IPS DF 6.9 (cell line): Measurements from ENCODE around the gene GNB1.

Source experiments
- DNase-seq: peaks from one replicate; pipeline ENCODE4 v3.0.0-alpha.2; 2013; ENCODE audit warnings: low read depth, low spot score
- H3K27ac ChIP-seq: one replicate; pipeline ENCODE4 v1.5.1; 2013; ENCODE audit warnings: low read length, control low read depth
- H3K27me3 ChIP-seq: 2 replicates; pipeline ENCODE4 v1.6.1; 2013; ENCODE audit warnings: mild to moderate bottlenecking, low read length; ENCODE audit not compliant: control insufficient read depth, insufficient read depth
- H3K36me3 ChIP-seq: 2 replicates; pipeline ENCODE4 v1.6.1; 2013; ENCODE audit warnings: low read length; ENCODE audit not compliant: control insufficient read depth, insufficient read depth
- H3K4me1 ChIP-seq: 2 replicates; pipeline ENCODE4 v1.6.1; 2013; ENCODE audit warnings: low read length; ENCODE audit not compliant: control insufficient read depth, insufficient read depth
- H3K4me3 ChIP-seq: 2 replicates; pipeline ENCODE4 v1.5.1; 2013; ENCODE audit warnings: mild to moderate bottlenecking, low read length
- H3K9me3 ChIP-seq: 2 replicates; pipeline ENCODE4 v1.6.1; 2013; ENCODE audit warnings: low read length, inconsistent platforms; ENCODE audit not compliant: control insufficient read depth, insufficient read depth
- WGBS: extraction: QIAGEN DNeasy Blood & Tissue Kit; methylation state at CpG from one replicate; pipeline ENCODE4 v1.1.7; 2013; ENCODE audit warnings: mixed read lengths, missing lambda C conversion rate; ENCODE audit not compliant: insufficient read length, insufficient coverage; 5-methylcytosine and 5-hydroxymethylcytosine counted together

GNB1 gene

DNA sequence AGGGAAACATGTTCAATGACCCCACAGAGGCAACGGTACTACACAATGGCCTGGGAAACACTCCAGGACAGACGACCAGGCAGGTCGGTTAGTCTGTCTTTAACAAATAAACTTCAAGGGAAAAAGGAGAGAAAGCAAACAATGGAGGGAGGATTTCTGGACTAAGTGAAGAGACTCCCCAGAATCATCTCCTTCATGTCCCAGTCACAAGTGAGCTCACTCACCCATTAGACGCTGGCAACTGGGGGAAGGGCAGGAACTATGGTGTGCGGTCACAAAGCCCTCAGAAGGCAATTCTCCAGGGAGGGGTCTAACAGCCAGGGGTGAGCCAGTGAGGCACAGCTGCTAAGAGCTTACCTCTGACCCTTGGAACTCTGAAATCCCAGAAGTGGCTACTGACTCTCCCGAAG, 57.0 kb downstream of the GNB1 start:
- H3K4me1 ChIP-seq, result no peaks in the 10 kb centered on the region
- H3K36me3 ChIP-seq, result peaks cover 4% of the 10 kb centered on the region; the same call in 1 of the 2 replicates
- H3K27me3 ChIP-seq, result no peaks in the 10 kb centered on the region
- H3K4me3 ChIP-seq, result no peak overlapping the region
- H3K27ac ChIP-seq, result no peak overlapping the region
- no peaks in the 10 kb centered on the region for H3K9me3 ChIP-seq
- no peak for DNase-seq
- no CpG with 5 or more reads among the region's 6 CpGs for WGBS

DNA sequence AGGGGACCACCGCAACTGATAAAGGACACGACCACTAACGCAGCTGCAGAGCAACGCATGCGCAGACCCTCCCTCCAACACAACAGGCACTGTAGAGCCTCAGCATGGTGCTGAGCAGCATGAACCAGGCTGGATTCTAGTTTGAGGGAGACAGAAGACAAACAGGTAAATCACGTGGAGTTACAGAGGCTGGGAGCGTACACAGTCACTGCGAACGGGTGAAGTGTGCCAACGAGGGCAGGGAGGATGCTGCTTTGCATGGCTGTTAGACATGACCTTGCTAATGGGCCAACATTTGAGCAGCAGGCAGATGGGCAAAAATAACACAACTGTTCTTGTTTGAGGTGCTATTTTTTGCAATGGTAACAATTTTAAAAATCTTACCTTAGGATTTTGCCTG, 57.4 kb downstream of the GNB1 start:
- Histone ChIP-seq H3K4me1 (no peaks in the 10 kb centered on the region), H3K4me3 (no peak overlapping the region), H3K36me3 (peaks cover 4% of the 10 kb centered on the region; the same call in 1 of the 2 replicates), H3K9me3 (no peaks in the 10 kb centered on the region), H3K27me3 (no peaks in the 10 kb centered on the region), H3K27ac (no peak overlapping the region)
- no peak for DNase-seq
- WGBS, result no CpG with 5 or more reads among the region's 10 CpGs

DNA sequence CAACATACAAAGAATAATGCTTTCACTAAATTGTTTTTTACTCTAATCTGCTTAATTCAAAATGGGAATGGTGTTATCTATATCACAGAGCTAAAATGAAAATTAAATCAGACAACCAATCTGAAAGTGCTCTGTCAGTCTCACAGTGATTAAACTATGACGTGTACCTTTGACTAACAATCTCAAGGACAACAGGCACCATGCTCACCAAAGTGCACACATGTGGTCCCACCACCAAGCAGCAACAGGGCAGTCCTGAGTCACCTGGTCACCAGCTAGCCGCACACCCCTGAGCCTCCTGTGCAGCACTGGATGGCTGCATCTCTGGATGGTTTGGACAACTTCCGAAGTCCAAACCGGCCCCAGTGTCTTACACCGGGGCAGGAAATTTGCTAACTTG, 58.1 kb downstream of the GNB1 start:
- H3K4me3 ChIP-seq, result no peak overlapping the region
- H3K36me3 ChIP-seq, result peaks cover 4% of the 10 kb centered on the region; the same call in 1 of the 2 replicates
- DNase-seq, result no peak
- H3K4me1 ChIP-seq, result no peaks in the 10 kb centered on the region
- whole genome bisulfite sequencing, result no CpG with 5 or more reads among the region's 5 CpGs
- H3K27me3 ChIP-seq, result no peaks in the 10 kb centered on the region
- no peak overlapping the region for H3K27ac ChIP-seq
- H3K9me3 ChIP-seq, result no peaks in the 10 kb centered on the region

DNA sequence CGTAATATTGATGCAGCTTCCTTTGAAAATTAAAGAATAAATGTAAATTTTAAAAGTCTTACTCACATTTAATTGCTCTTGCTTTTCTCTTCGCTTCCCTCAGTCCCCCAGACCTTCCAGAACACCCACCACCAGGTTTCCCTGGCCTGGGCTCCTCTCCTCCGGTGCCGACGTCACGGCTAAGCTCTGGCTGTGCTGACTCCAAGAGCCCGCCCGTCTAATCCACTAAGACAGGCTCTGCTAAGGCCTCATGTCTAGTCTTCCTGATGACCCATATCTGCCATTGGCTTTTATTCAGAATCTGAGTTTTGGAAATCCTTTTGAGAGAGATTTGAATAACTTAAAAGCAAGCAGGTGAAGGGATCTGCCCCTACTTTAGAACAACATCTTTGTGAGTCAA, 58.7 kb downstream of the GNB1 start:
- no peak for DNase-seq
- WGBS, result no CpG with 5 or more reads among the region's 8 CpGs
- H3K27me3 ChIP-seq, result no peaks in the 10 kb centered on the region
- H3K36me3 ChIP-seq, result peaks cover 4% of the 10 kb centered on the region; the same call in 1 of the 2 replicates
- no peak overlapping the region for H3K4me3 ChIP-seq
- H3K9me3 ChIP-seq, result no peaks in the 10 kb centered on the region
- no peak overlapping the region for H3K27ac ChIP-seq
- no peaks in the 10 kb centered on the region for H3K4me1 ChIP-seq

GRCh38 chr1:1827089-1827848, 63.6 kb downstream of the GNB1 start:
- Histone ChIP-seq H3K9me3 (no peaks in the 10 kb centered on the region), H3K27ac (no peak overlapping the region), H3K27me3 (no peaks in the 10 kb centered on the region), H3K36me3 (no peaks in the 10 kb centered on the region; the same call in 1 of the 2 replicates), H3K4me3 (no peak overlapping the region), H3K4me1 (no peaks in the 10 kb centered on the region)
- no peak for DNase-seq
- no CpG with 5 or more reads among the region's 14 CpGs for WGBS

GRCh38 chr1:1826356-1827088, 64.4 kb downstream of the GNB1 start:
- Histone ChIP-seq H3K9me3 (no peaks in the 10 kb centered on the region), H3K4me3 (no peak overlapping the region), H3K4me1 (no peaks in the 10 kb centered on the region), H3K27me3 (no peaks in the 10 kb centered on the region), H3K27ac (no peak overlapping the region), H3K36me3 (no peaks in the 10 kb centered on the region; the same call in 1 of the 2 replicates)
- DNase-seq, result no peak
- no CpG with 5 or more reads among the region's 9 CpGs for WGBS

DNA sequence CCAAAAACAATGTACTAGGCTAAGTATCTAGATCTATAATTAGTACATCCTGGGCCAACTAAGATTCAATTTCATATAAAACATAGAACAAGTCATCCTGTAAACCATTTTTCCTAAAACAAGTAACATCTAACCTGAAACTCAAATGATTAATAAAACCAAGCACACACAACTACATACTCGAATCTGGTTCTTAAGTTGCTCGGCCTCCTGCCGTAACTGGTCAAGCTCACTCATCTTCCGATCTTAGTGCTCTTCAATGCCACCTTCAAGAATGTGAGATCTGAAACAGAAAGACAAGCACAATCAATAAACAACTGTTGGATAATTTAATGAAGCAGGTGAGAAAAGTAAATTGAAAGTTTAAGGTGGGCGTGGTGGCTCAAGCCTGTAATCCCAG, 65.7 kb downstream of the GNB1 start:
- Histone ChIP-seq H3K36me3 (no peaks in the 10 kb centered on the region; the same call in 1 of the 2 replicates), H3K27me3 (no peaks in the 10 kb centered on the region), H3K9me3 (no peaks in the 10 kb centered on the region), H3K4me1 (no peaks in the 10 kb centered on the region), H3K4me3 (no peak overlapping the region), H3K27ac (no peak overlapping the region)
- DNase-seq, result no peak
- WGBS, result no CpG with 5 or more reads among the region's 5 CpGs

DNA sequence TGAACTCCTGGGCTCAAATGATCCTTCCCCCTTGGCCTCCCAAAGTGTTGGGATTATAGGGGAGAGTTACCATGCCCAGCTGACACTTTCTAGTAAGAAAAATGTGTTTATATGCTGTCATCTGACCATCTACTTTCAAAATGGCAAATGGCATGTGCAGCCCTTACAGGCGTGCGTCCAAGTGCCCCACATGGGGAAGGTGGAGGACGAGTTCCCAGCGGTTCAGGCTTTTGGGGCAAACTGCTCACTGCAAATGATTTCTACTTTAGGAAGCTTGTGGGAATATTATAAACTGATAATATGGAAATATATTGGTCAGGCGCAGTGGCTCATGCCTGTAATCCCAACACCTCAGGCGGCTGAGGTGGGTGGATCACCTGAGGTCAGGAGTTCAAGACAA, 71.1 kb downstream of the GNB1 start:
- H3K9me3 ChIP-seq, result no peaks in the 10 kb centered on the region
- no peak overlapping the region for H3K27ac ChIP-seq
- no CpG with 5 or more reads among the region's 6 CpGs for WGBS
- H3K36me3 ChIP-seq, result peaks cover 10% of the 10 kb centered on the region
- H3K4me1 ChIP-seq, result no peaks in the 10 kb centered on the region
- no peak overlapping the region for H3K4me3 ChIP-seq
- DNase-seq, result no peak
- H3K27me3 ChIP-seq, result no peaks in the 10 kb centered on the region

- peaks cover 13% of the 10 kb centered on the region for H3K36me3 ChIP-seq
- no CpG with 5 or more reads among the region's 3 CpGs for WGBS
Measured at GRCh38 chr1:1817221-1817620, 73.7 kb downstream of the GNB1 start.

DNA sequence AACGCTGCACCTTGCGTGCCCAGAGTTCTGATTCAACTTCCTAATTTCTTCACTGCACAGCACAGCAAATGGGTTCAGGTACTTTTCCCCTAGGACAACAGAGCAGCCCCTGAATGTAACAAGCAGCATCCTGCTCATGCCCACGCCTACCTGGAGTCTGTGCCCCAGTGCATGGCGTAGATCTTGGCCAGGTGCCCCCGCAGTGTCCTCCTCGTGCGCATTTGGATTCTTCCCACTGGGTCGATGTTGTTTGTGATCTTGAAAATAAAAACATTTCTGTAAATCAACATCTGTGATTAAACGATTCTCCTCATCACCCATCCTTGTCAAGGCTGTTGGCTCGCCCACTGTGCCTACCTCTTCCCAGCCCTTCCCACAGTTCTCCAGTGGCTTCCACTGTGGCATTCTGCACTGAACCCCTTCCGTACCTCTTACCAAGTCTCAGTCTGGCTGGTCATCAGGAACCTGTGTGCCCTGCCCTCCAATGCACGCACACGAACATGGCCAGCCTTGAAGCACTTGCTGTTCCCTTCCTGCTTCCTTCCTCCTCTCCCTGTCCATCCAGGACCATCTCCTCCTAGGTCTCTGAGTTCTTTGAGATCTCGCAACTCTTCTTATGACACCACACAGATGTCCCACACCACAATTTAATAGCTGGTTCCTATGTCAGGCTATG, 75.1 kb downstream of the GNB1 start:
- H3K9me3 ChIP-seq, result no peaks in the 10 kb centered on the region
- WGBS, result no CpG with 5 or more reads among the region's 14 CpGs
- H3K4me3 ChIP-seq, result no peak overlapping the region
- no peak for DNase-seq
- no peaks in the 10 kb centered on the region for H3K27me3 ChIP-seq
- H3K27ac ChIP-seq, result no peak overlapping the region
- peaks cover 13% of the 10 kb centered on the region for H3K36me3 ChIP-seq
- H3K4me1 ChIP-seq, result no peaks in the 10 kb centered on the region

More at GRCh38 chr1:1817221-1817620, 73.7 kb downstream of the GNB1 start:
- no peaks in the 10 kb centered on the region for H3K27me3 ChIP-seq
- DNase-seq, result no peak
- H3K4me1 ChIP-seq, result no peaks in the 10 kb centered on the region
- H3K9me3 ChIP-seq, result no peaks in the 10 kb centered on the region
- H3K4me3 ChIP-seq, result no peak overlapping the region
- no peak overlapping the region for H3K27ac ChIP-seq
